Sigmoid colon (tissue), 7 donors: ENCODE results near the gene CHST8. TPM values are rescaled to one million over a fixed set of nuclear protein-coding genes. Genes with fewer than 3 reads are reported as not detected.
A peak's percentile ranks its signal among the peaks of the same experiment; 100 is the strongest.

Experiments
- DNase-seq: peaks from one replicate; pipeline ENCODE4 v3.0.0-alpha.2; 2019
- H3K27ac ChIP-seq, 4 donors: fragments of 200-600 bp; sonication (generic); one replicate each; pipeline ENCODE4 v1.5.1; 2016 to 2019; ENCODE audit warnings: mild to moderate bottlenecking in 1 of 4
- H3K27me3 ChIP-seq, 3 donors: fragments of 200-600 bp; sonication (generic); one replicate each; pipeline ENCODE4 v1.5.1; 2019; ENCODE audit warnings: mild to moderate bottlenecking in 1 of 3
- H3K36me3 ChIP-seq, 4 donors: fragments of 200-600 bp; sonication (generic); one replicate each; pipeline ENCODE4 v1.5.1; 2016 to 2019
- H3K4me1 ChIP-seq, 4 donors: fragments of 200-600 bp; sonication (generic); one replicate each; pipeline ENCODE4 v1.5.1; 2017 to 2019
- H3K4me3 ChIP-seq, 4 donors: fragments of 200-600 bp; sonication (generic); one replicate each; pipeline ENCODE4 v1.5.1; 2017 to 2019; ENCODE audit warnings: mild to moderate bottlenecking in 2 of 4, moderate library complexity in 1 of 4
- H3K9me3 ChIP-seq, 4 donors: fragments of 200-600 bp in 3 of 4; sonication (generic) in 3 of 4; one replicate each; pipeline versions ENCODE4 v1.5.1 to v1.6.1; 2013 to 2019
- CTCF ChIP-seq, 4 experiments: fragments of 450-650 bp in 3 of 4; fragments of 200-600 bp in 1 of 4; IDR thresholded peaks; one replicate each; pipeline ENCODE4 v1.5.1; 2016 to 2019; ENCODE audit warnings: antibody characterized with exemption in 4 of 4, mild to moderate bottlenecking in 3 of 4, moderate library complexity in 2 of 4
- EP300 ChIP-seq, 4 donors: sonication (generic); formaldehyde crosslinking; IDR thresholded peaks; one replicate each; pipeline ENCODE4 v1.6.1; 2017; ENCODE audit warnings: antibody characterized with exemption in 4 of 4
- POLR2A ChIP-seq, 2 donors: fragments of 450-650 bp; IDR thresholded peaks; one replicate each; pipeline ENCODE4 v1.6.1; 2016; ENCODE audit warnings: antibody characterized with exemption in 2 of 2, mild to moderate bottlenecking in 2 of 2, moderate library complexity in 2 of 2
- POLR2AphosphoS5 ChIP-seq, 4 donors: sonication (generic); formaldehyde crosslinking; IDR thresholded peaks; one replicate each; pipeline ENCODE4 v1.6.1; 2017; ENCODE audit warnings: antibody characterized with exemption in 4 of 4
- WGBS, 2 donors: extraction: QIAGEN DNeasy Blood & Tissue Kit; methylation state at CpG; one replicate each; pipeline ENCODE4 v1.1.7; 2013; 5-methylcytosine and 5-hydroxymethylcytosine counted together
- intact Hi-C: fragments of 100-400 bp; cut with DNase I; formaldehyde crosslinking; loops from one replicate; pipeline ENCODE4 v1.15.1; 2023
- polyA plus RNA-seq, 3 donors: library from polyadenylated mRNA; stranded (reverse); fragments of 200-250 nt; gene quantifications; one replicate each; pipeline ENCODE4 v1.2.3, GENCODE V29; 2013
- total RNA-seq, 4 donors: library from RNA; depleted of rRNA; stranded (reverse); fragments of >200 nt; gene quantifications; one replicate each; pipeline ENCODE4 v1.1.0, GENCODE V29; 2016
- donor health status: healthy with polysubstance abuse.
- donor health status: Bipolar disorder and iron deficiency.
- donor health status: healthy.

Gene CHST8
- total and polyA plus RNA-seq, 7 donors, result 0.35 to 0.60 (median 0.36) TPM; not detected in 4

GRCh38 chr19:33639035-33639681 lies 17.4 kb downstream of the CHST8 start:
- intact Hi-C loops, result no loop called here
- peak; percentile 27 for DNase-seq
- 25 to 48% methylated on average over 14 of the region's 14 CpGs for WGBS, 2 donors

GRCh38 chr19:33640773-33641172 lies 19.0 kb downstream of the CHST8 start:
- WGBS, 2 donors, result 66 to 67% methylated on average over 9 of the region's 9 CpGs
- peaks cover 0 to 38% (median 5%) of the 10 kb centered on the region in 3 donors for H3K27me3 ChIP-seq
- H3K4me3 ChIP-seq, result no peak overlapping the region
- intact Hi-C loops, result no loop called here
- TF ChIP-seq CTCF (IDR thresholded peaks at IDR 0.05) (no peak), POLR2A (IDR thresholded peaks at IDR 0.05) (no peak), EP300 (IDR thresholded peaks at IDR 0.05) (no peak), POLR2AphosphoS5 (IDR thresholded peaks at IDR 0.05) (no peak)
- no peaks in the 10 kb centered on the region for H3K36me3 ChIP-seq
- H3K27ac ChIP-seq, result no peak overlapping the region
- H3K4me1 ChIP-seq, result no peaks in the 10 kb centered on the region
- DNase-seq, result no peak
- no peaks in the 10 kb centered on the region for H3K9me3 ChIP-seq

More at GRCh38 chr19:33639035-33639681, 17.4 kb downstream of the CHST8 start:
- TF ChIP-seq POLR2AphosphoS5 (IDR thresholded peaks at IDR 0.05), result no peak
- TF ChIP-seq EP300 (IDR thresholded peaks at IDR 0.05), result no peak
- no peak for TF ChIP-seq POLR2A (IDR thresholded peaks at IDR 0.05)
- no peak for TF ChIP-seq CTCF (IDR thresholded peaks at IDR 0.05)
- H3K27ac ChIP-seq, result no peak overlapping the region
- no peaks in the 10 kb centered on the region for H3K36me3 ChIP-seq
- H3K4me3 ChIP-seq, result no peak overlapping the region
- H3K4me1 ChIP-seq, result no peaks in the 10 kb centered on the region
- peaks cover 0 to 49% (median 5%) of the 10 kb centered on the region in 3 donors for H3K27me3 ChIP-seq
- no peaks in the 10 kb centered on the region for H3K9me3 ChIP-seq

GRCh38 chr19:33641261-33641660 lies 19.5 kb downstream of the CHST8 start:
- TF ChIP-seq POLR2AphosphoS5 (IDR thresholded peaks at IDR 0.05) (no peak), EP300 (IDR thresholded peaks at IDR 0.05) (no peak), CTCF (IDR thresholded peaks at IDR 0.05) (no peak), POLR2A (IDR thresholded peaks at IDR 0.05) (no peak)
- no peak overlapping the region for H3K27ac ChIP-seq
- intact Hi-C loops, result no loop called here
- no peaks in the 10 kb centered on the region for H3K36me3 ChIP-seq
- H3K9me3 ChIP-seq, result no peaks in the 10 kb centered on the region
- no peak for DNase-seq
- no peaks in the 10 kb centered on the region for H3K4me1 ChIP-seq
- H3K4me3 ChIP-seq, result no peak overlapping the region
- WGBS, 2 donors, result 83 to 86% methylated on average over 5 of the region's 5 CpGs
- peaks cover 0 to 35% (median 1%) of the 10 kb centered on the region in 3 donors for H3K27me3 ChIP-seq

GRCh38 chr19:33641956-33642498 lies 20.3 kb downstream of the CHST8 start:
- 83 to 92% methylated on average over 7 of the region's 7 CpGs for WGBS, 2 donors
- Histone ChIP-seq H3K27ac (no peak overlapping the region), H3K4me3 (no peak overlapping the region), H3K27me3 (peaks cover 0 to 28% (median 0%) of the 10 kb centered on the region in 3 donors), H3K36me3 (no peaks in the 10 kb centered on the region), H3K9me3 (no peaks in the 10 kb centered on the region), H3K4me1 (no peaks in the 10 kb centered on the region)
- TF ChIP-seq EP300 (IDR thresholded peaks at IDR 0.05) (no peak), POLR2A (IDR thresholded peaks at IDR 0.05) (no peak), CTCF (IDR thresholded peaks at IDR 0.05) (no peak), POLR2AphosphoS5 (IDR thresholded peaks at IDR 0.05) (no peak)
- DNase-seq, result no peak
- intact Hi-C loops, result no loop called here
